ENCODE measurements around the gene IMPACT.

- TF ChIP-seq CTCF (IDR thresholded peaks at IDR 0.05) (no peak), POLR2A (IDR thresholded peaks at IDR 0.05) (no peak)
These were observed 30.1 kb downstream of the IMPACT start for GRCh38 chr18:24456549-24456948.

Data from testis (tissue), 2 donors.